HG02938 (cell line): Measurements from ENCODE around the gene GPR50.

Experiments
- ATAC-seq: cut with Tn5 transposase; IDR thresholded peaks from one replicate; pipeline ENCODE4 v1.9.1; 2021; ENCODE audit warnings: mild to moderate bottlenecking, moderate library complexity; ENCODE audit not compliant: unreplicated experiment

The GPR50 gene

DNA sequence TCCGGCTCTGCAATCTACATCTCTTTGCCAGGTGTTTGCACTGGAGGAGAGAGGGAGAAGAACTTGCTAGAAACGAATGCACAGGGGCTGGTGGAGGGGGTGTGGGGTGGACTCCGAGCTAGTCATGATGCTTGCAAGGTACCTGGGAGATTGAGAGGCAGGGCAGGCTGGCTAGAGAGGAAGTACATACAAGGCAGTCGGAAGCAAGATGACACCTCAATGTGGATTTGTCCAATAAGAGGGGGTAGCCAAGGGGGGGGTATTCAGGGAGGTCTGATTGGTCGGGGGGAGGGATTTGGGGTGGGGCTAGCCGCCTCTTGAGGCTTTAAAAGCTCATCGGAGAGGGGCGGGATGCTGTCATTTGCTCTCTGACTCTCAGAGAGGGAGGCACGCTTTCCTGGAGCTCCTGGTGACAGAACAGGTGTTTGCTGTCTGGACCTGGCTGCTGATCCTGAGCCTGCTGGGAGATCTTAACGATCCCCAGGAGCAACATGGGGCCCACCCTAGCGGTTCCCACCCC, at the start of gene GPR50:
GPR50 (plus strand) TSS at position 354 of the 520 bp plus-strand sequence; CDS start at position 492, 138 bp downstream.
- no peak for ATAC-seq

- no peak for ATAC-seq
Observed at GRCh38 chrX:151132531-151132930, 43.9 kb upstream of the GPR50 start.

DNA sequence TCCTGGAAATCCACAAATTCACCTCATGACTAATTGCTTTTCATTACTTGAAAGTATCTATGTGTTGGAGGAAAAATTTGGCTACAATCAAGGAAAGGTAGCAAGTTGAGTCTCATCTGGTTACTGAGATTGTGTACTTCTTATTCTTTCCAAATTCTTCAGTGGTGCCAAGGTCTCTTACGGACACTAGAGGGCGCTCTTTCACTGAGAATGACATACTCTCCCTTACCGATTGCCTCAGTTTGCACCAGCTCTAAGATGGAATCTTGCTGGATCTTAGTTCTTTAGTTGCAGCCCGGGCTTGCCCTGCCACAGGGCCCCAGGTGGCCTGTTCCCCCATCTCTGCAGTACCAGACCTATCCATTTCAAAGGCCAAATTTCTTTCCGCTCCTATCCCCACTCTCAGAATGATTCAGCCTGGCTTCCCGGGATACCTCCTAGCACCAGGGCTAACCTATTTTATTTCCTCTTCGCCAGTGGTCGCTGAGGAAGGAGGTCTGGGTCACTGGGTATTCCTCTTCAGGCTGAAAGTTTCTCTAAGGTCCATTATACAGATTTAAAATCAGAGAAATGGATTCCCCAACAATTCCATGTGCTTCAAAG, 24.6 kb upstream of the GPR50 start:
- no peak for ATAC-seq

GRCh38 chrX:151153086-151153485, 23.3 kb upstream of the GPR50 start:
- ATAC-seq = no peak

DNA sequence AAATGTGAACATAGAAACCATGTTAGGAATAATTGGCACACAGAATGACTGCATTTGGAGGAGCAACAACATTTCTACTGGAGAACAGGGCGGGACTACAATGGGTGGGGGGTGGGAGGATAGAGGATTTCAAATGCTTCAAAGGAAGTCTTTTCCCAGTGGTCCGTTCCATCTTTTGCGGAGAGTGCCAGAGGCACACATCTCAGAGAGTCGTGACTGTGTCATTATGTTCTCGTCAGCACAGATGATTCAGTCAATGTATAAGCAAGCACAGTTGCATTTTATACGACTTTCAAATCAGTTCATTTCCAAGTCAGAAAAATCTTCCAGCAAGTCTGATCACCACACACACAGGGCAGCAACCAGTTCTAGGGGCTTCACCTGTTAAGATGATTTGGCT, 22.7 kb upstream of the GPR50 start:
- no peak for ATAC-seq

GRCh38 chrX:151155234-151155633, 21.1 kb upstream of the GPR50 start:
- no peak for ATAC-seq

DNA sequence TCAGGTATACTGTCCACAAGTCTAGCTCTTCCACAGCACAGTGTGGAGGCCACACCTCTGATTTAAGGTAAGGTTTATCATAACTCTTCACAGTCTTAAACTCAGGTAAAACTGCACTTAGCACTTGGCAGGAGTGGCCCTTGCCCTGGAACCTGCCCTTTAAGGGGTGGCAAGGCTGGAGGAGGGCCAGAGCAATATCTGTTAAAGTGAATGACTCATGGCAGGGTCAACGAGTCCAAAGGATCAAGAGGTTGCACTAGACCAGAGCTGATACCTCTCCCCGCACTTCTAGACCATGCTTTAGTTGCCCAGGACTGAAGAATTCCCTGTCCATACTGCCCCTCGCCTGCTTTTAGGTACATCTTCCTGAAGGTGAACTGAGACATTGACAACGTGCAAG, 14.7 kb upstream of the GPR50 start:
- no peak for ATAC-seq

GRCh38 chrX:151167791-151168345, 8.5 kb upstream of the GPR50 start:
- no peak for ATAC-seq

GRCh38 chrX:151169783-151170182, 6.6 kb upstream of the GPR50 start:
- no peak for ATAC-seq

DNA sequence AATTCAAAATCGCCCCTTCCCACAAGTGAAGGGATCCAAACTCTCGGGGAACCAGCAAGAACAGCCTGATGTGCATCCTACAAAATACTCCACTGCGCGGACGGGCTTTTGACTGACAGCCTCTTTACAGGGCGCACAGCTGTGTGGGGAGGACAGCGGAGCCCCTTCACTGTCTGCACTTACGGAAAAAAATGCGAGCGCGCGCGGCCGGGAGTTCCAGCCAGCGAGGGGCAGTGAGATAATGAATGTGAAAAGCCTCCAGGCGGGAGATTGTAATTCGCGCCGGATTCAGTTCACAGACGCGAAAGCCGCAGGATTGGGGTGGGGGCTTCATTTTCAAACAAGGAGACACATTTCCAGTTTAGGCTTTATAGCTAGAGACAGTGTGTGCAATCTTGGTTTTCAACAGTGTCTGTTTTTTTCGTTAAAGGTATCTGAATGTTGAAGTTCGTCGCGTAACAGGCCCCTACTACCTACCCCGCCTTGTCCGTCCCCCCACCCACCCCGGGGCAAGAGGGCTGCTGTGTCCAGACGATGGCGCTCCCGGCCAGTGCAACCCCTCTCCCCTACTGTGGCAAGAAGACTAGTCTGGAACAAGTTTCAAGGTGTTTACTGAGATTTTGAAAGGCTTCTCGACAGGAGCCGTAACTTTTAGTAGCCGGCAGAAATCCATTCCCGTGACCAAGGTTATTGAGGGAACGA, 1.7 kb upstream of the GPR50 start:
- no peak for ATAC-seq

DNA sequence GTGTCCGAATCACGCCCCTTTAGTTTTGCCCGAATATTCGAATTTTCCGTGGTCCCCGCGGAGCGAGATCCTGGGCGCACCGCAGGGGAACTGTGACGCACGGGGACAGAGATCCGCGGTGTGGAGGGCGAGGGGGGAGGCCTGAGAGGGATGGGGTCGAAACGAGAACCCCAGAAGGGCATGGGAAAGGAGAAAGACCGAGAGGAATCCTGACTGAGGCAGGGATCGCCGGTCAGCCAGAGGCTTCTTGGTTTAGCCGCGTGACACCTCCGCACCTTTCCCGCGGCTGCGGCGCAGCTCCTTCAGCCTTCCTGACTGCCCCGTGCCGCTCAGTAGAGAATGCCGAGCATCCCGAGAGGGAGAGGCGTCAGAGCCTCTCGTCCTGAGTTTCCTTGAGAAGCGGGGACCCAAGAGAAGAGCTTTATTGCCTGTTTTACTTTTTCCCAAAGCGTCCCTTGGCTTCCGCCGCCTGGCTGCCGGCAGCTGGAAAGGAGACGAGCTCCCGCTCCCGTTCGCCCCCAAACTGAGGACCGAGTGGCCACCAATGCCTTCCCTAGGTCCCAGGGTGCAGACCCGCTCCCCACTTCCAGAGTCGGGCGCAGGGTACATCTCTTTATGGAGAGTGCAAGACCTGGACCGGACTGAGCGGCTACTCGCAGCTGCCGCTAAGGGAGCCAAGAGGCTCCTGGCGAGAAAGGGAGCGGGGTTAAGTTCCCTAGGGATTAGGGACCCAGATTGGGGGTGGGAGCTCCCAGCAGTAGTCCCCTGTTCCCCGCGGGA, 911 bp upstream of the GPR50 start:
- ATAC-seq = no peak

DNA sequence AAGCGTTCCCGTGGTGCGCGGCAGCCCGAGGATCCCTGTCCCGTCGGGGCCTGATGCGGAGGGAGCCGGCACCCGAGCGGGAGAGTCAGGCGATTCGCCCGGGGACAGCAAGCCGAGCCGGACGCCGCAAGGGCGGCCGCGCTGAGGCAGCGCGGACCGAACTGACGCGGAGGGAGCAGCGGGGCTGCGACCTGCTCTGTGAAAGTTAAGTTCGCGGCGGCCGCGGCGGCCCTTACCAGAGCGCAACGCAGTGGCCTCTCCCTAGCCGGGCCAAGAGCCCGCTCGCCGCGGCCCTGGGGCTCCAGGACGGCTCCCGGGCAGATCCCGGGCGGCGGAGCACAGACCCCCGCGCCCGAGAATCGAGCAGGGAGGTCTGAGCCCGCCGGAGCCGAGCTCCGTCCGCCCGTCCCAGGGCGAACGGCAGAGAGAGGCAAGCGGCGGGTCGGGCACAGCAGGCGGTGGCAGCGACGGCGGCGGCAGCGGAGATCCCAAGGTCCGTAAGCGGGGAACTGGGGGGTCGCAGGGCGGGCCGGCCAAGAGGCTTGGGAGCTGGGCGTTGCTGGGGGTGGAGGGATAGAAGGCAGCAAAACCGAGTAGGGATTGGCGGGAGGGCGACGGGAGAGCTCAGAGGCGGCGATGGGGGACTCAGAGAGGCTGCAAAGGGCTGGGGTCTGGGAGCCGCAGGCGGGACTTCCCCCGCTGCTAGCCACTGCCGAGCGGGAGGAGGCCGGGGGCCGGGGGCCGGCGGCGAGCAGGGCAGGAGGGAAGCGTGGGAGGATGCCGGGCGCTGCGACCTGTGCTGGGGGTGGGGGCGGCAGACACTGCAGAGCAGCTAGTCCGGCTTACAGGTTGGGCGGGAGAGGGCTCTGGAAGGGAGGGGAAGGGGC, 1.0 kb downstream of the GPR50 start:
- ATAC-seq = no peak

DNA sequence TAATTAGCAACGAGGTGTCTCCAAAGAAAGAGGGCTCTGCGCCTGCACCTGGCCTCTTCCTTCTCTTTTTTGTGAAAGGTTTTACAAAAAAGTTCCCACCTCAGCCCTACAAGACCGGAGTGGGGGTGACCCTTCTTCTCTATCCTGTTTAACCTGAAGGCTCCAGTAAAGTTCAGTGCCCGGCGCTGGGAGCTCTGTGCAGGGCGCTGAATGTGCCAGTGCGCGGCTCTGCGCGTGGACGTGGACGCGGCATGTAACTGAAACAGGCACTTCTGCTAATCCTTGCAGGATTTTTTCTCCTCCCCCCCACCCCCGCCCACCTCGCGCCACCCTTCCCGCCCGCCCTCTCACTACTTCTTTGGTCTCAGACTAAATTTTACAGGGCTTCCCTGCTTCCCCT, 2.4 kb downstream of the GPR50 start:
- ATAC-seq = no peak

DNA sequence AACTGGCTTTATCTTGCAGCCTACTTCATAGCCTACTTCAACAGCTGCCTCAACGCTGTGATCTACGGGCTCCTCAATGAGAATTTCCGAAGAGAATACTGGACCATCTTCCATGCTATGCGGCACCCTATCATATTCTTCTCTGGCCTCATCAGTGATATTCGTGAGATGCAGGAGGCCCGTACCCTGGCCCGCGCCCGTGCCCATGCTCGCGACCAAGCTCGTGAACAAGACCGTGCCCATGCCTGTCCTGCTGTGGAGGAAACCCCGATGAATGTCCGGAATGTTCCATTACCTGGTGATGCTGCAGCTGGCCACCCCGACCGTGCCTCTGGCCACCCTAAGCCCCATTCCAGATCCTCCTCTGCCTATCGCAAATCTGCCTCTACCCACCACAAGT, 4.0 kb downstream of the GPR50 start:
- ATAC-seq = no peak

- ATAC-seq = no peak
Observed at GRCh38 chrX:151181088-151181487, 4.7 kb downstream of the GPR50 start.

DNA sequence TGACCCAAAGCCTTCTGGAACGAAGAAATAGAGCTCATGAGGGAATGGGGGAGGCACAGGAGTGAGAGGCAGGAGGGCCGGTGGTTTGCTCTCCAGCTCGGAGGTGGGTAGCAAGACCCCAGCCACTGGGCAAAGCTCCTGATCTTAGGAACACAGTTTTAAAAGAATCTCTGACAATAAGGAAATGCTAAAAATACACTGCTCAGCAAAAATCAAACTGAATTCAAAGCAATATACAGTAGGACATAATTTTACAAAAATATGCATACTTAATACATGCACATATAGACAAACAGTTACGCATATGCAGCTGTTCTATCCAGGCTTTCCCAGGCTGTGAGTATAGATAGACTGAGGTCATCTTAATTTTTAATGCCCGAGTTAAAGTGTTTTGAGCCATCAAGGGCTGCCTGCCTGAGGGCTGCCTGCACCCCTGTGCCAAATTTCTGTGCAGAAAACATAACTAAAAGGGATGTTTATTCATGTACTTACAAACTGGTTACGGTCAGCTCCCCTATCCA, 6.9 kb downstream of the GPR50 start:
- no peak for ATAC-seq

GRCh38 chrX:151183912-151184565, 7.7 kb downstream of the GPR50 start:
- ATAC-seq = no peak

GRCh38 chrX:151184705-151185104, 8.3 kb downstream of the GPR50 start:
- no peak for ATAC-seq

- no peak for ATAC-seq
Observed at GRCh38 chrX:151206871-151207270, 30.5 kb downstream of the GPR50 start.

DNA sequence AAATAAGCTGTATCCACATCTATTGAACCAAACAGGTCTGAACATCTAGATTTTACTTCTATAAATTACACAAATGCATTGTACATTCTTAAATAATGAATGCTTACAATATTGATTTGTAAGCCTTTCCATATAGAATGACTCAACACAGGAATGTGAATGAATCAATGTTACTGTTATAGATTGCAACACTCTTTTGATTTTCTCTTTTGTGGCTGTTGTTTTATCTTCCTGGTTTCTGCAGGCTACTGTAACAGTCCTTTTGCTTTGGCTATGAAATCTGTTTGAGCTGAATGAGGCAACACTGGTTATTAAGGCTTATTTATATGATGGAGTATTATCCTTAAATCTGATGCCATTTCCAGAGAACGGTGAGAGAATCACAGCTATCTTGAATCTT, 49.5 kb downstream of the GPR50 start:
- ATAC-seq = no peak
